K562 (cell line): ENCODE measurements around the gene GRIP1. TPM values are rescaled to one million over a fixed set of nuclear protein-coding genes. Genes with fewer than 3 reads are reported as not detected.

Experiments
- ATAC-seq: fragments of 200-7000 bp; cut with Tn5 transposase; 3 replicates; pipeline ENCODE4 v1.9.1; 2020; ENCODE audit warnings: moderate library complexity
- BruUV-seq: library from RNA; stranded (reverse); fragments of 400-500 nt; replicated peaks from 2 replicates; lab custom pipeline; 2021; lab: Mats Ljungman, UMichigan
- CTCF ChIA-PET: fragments of 300-600 bp; formaldehyde crosslinking; extraction: SDS; loops from one replicate; lab custom pipeline; 2021; ENCODE audit warnings: low intra/inter-chr PET ratio; lab: Yijun Ruan, JAX
- POLR2A ChIA-PET: fragments of 300-600, 350-650 bp; sonication (Branson Sonifier 250); formaldehyde crosslinking; extraction: SDS; loops from one replicate; lab custom pipeline; 2021; ENCODE audit warnings: antibody characterized with exemption, inconsistent platforms; lab: Yijun Ruan, JAX
- DNase-seq, 4 experiments: peaks; one replicate each; pipeline versions ENCODE4 v3.0.0 to v3.0.0-alpha.2; 2011 to 2018; ENCODE audit warnings: low spot score in 3 of 4, mixed read lengths in 3 of 4; ENCODE audit errors: extremely low read depth in 1 of 4
- FAIRE-seq: peaks from 2 replicates; lab custom pipeline; 2011; peaks lifted over from hg19 to GRCh38; lab: Jason Lieb, UNC
- H2AFZ ChIP-seq: 2 replicates; pipeline ENCODE4 v1.6.0; 2011; ENCODE audit warnings: low read depth, low read length, control low read depth, inconsistent platforms
- H3K27ac ChIP-seq: fragments of 200-600 bp; 3 replicates; pipeline ENCODE4 v1.8.0; 2011; ENCODE audit warnings: low read depth, mild to moderate bottlenecking, control low read depth, inconsistent platforms, low read length, moderate library complexity, mixed read lengths; ENCODE audit errors: extremely low read depth
- H3K27me3 ChIP-seq, 2 experiments: fragments of 300-600 bp in 1 of 2; 2 replicates in 1 of 2; 3 replicates in 1 of 2; pipeline versions ENCODE4 v1.6.0 to v1.8.0; 2011; ENCODE audit warnings: inconsistent platforms in 2 of 2, low read length in 2 of 2, mild to moderate bottlenecking in 1 of 2, mixed read lengths in 1 of 2, moderate library complexity in 1 of 2; ENCODE audit not compliant: control insufficient read depth in 2 of 2, insufficient read depth in 2 of 2
- H3K36me3 ChIP-seq: fragments of 300-600 bp; 3 replicates; pipeline ENCODE4 v1.8.0; 2011; ENCODE audit warnings: mild to moderate bottlenecking, low read length, inconsistent platforms; ENCODE audit not compliant: control insufficient read depth, insufficient read depth
- H3K4me1 ChIP-seq, 2 experiments: fragments of 200-600 bp in 1 of 2; replicated peaks in 1 of 2; 2 replicates in 1 of 2; 3 replicates in 1 of 2; pipeline versions ENCODE4 v1.5.1 to v1.8.0; 2011; ENCODE audit warnings: inconsistent platforms in 2 of 2, low read length in 2 of 2, mild to moderate bottlenecking in 1 of 2, mixed read lengths in 1 of 2, moderate library complexity in 1 of 2; ENCODE audit not compliant: control insufficient read depth in 2 of 2, insufficient read depth in 2 of 2
- H3K4me2 ChIP-seq: 2 replicates; pipeline ENCODE4 v1.6.1; 2011; ENCODE audit warnings: low read length, control low read depth, inconsistent platforms, mixed read lengths; ENCODE audit not compliant: insufficient read depth
- H3K4me3 ChIP-seq: fragments of 200-600 bp; sonication (generic), shearing (Covaris generic); 2 replicates; pipeline ENCODE4 v1.5.1; 2016; ENCODE audit warnings: control low read depth, inconsistent platforms
- H3K79me2 ChIP-seq: fragments of 200-600 bp; 3 replicates; pipeline ENCODE4 v1.8.0; 2011; ENCODE audit warnings: low read length, inconsistent platforms; ENCODE audit not compliant: control insufficient read depth, insufficient read depth
- H3K9ac ChIP-seq, 2 experiments: 2 replicates each; pipeline versions ENCODE4 v1.6.0 to v1.6.1; 2011; ENCODE audit warnings: low read depth in 2 of 2, low read length in 2 of 2, control low read depth in 1 of 2, inconsistent platforms in 1 of 2, mild to moderate bottlenecking in 1 of 2, mixed read lengths in 1 of 2; ENCODE audit not compliant: insufficient read depth in 1 of 2
- H3K9me1 ChIP-seq: one replicate; pipeline ENCODE4 v1.6.0; 2011; ENCODE audit warnings: inconsistent platforms, mild to moderate bottlenecking, low read length, moderate library complexity; ENCODE audit not compliant: control insufficient read depth, insufficient read depth
- H3K9me3 ChIP-seq: replicated peaks from 2 replicates; pipeline ENCODE4 v1.5.1; 2011; ENCODE audit warnings: low read depth, low read length, inconsistent platforms; ENCODE audit not compliant: control insufficient read depth, insufficient read depth
- H4K20me1 ChIP-seq: replicated peaks from 2 replicates; pipeline ENCODE4 v1.6.1; 2011; ENCODE audit warnings: low read length, inconsistent platforms, mixed read lengths; ENCODE audit not compliant: control insufficient read depth, insufficient read depth
- ARNT ChIP-seq, 2 experiments: fragments of 450-650 bp; IDR thresholded peaks; 2 replicates each; pipeline ENCODE4 v1.6.1; 2016; ENCODE audit warnings: mild to moderate bottlenecking in 1 of 2
- ELF4 ChIP-seq: fragments of 450-650 bp; formaldehyde crosslinking; IDR thresholded peaks from 2 replicates; pipeline ENCODE4 v1.4.0; 2022; ENCODE audit warnings: missing genetic modification characterization
- GATAD2A ChIP-seq: fragments of 450-650 bp; IDR thresholded peaks from 2 replicates; pipeline ENCODE4 v1.6.1; 2017
- NR4A1 ChIP-seq, 2 experiments: fragments of 250-450 bp in 1 of 2; fragments of 450-650 bp in 1 of 2; sonication (Bioruptor Pico) in 1 of 2; IDR thresholded peaks; 2 replicates each; pipeline versions ENCODE4 v1.4.0 to v1.6.1; 2016 to 2020; ENCODE audit warnings: mild to moderate bottlenecking in 2 of 2, missing compliant biosample characterization in 1 of 2, missing genetic modification characterization in 1 of 2, moderate library complexity in 1 of 2
- SIN3A ChIP-seq, 2 experiments: fragments of 150-350 bp in 1 of 2; IDR thresholded peaks; 2 replicates each; pipeline ENCODE4 v1.6.1; 2011 to 2016; ENCODE audit warnings: borderline replicate concordance in 2 of 2, low read depth in 2 of 2, low read length in 2 of 2, mild to moderate bottlenecking in 2 of 2, moderate library complexity in 2 of 2; ENCODE audit not compliant: control insufficient read depth in 1 of 2
- WGBS: fragments of 100-300 bp; shearing (Covaris generic); methylation state at CpG from one replicate; pipeline ENCODE4 v1.1.6; 2016; ENCODE audit warnings: low coverage, mixed read lengths; ENCODE audit not compliant: insufficient coverage; ENCODE audit errors: missing lambda C conversion rate; 5-methylcytosine and 5-hydroxymethylcytosine counted together
- in situ Hi-C: fragments of 300-500 bp; cut with MboI; formaldehyde crosslinking; loops from 4 replicates; pipeline ENCODE4 v1.15.0; 2018; ENCODE audit warnings: inconsistent platforms, mixed read lengths
- intact Hi-C: fragments of 100-400 bp; cut with micrococcal nuclease; formaldehyde crosslinking; loops from 2 replicates; pipeline ENCODE4 v1.14.2; 2022
- polyA plus RNA-seq, 8 experiments: library from polyadenylated mRNA; depleted of rRNA in 4 of 8; stranded (reverse) in 5 of 8; unstranded in 3 of 8; fragments of >200 nt; fragmentation: Nextera tagmentation in 2 of 8; fragmentation: Illumina TruSeq in 1 of 8; extraction: Ambion mirVana in 2 of 8; extraction: Trizol in 1 of 8; gene quantifications; 2 replicates each; pipeline versions ENCODE4 v1.2.1 to v1.2.3, GENCODE V29; 2011 to 2014; ENCODE audit warnings: inconsistent platforms in 1 of 8, missing spikeins in 1 of 8
- total RNA-seq, 7 experiments: library from RNA; depleted of rRNA in 6 of 7; stranded (reverse); fragments of >200 nt in 6 of 7; fragmentation: Illumina TruSeq in 2 of 7; extraction: Trizol in 2 of 7; gene quantifications; 2 replicates each; pipeline versions ENCODE4 v1.2.1 to v1.2.3, GENCODE V29; 2011 to 2021; ENCODE audit warnings: low replicate concordance in 1 of 7
- TF ChIP-seq, protein P1 (sequence below): fragments of 450-650 bp; IDR thresholded peaks from 2 replicates; pipeline ENCODE4 v1.6.1; 2018; ENCODE audit not compliant: partially characterized antibody

GRIP1 gene
- total and polyA plus RNA-seq, 9 of the 15 experiments (the other 6 are each of a cell fraction or from before 2014, with no cell fraction given): 0.28 to 1.2 (median 0.45) TPM

DNA sequence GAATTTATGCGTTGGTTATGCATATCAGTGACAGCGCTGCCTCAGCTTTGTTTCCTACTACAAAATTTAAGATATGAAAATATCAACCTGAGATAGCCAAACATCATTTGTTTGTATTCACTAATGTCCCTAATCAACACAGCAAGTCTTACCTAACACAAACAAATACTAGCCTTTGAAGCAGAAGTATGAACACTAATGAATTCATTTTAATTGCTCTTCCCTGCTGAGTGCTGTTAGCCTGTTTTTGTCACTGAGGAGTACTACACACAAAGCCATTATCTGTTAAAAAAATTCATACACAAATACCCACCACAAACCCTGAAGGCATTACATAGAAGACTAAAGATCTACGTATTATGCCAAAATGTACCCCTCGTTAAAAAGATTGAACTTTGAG is 225.8 kb downstream of the GRIP1 start:
- no peak overlapping the region for H3K9ac ChIP-seq
- in situ Hi-C loops: no loop called here
- intact Hi-C loops: no loop called here
- TF ChIP-seq, protein P1, sequence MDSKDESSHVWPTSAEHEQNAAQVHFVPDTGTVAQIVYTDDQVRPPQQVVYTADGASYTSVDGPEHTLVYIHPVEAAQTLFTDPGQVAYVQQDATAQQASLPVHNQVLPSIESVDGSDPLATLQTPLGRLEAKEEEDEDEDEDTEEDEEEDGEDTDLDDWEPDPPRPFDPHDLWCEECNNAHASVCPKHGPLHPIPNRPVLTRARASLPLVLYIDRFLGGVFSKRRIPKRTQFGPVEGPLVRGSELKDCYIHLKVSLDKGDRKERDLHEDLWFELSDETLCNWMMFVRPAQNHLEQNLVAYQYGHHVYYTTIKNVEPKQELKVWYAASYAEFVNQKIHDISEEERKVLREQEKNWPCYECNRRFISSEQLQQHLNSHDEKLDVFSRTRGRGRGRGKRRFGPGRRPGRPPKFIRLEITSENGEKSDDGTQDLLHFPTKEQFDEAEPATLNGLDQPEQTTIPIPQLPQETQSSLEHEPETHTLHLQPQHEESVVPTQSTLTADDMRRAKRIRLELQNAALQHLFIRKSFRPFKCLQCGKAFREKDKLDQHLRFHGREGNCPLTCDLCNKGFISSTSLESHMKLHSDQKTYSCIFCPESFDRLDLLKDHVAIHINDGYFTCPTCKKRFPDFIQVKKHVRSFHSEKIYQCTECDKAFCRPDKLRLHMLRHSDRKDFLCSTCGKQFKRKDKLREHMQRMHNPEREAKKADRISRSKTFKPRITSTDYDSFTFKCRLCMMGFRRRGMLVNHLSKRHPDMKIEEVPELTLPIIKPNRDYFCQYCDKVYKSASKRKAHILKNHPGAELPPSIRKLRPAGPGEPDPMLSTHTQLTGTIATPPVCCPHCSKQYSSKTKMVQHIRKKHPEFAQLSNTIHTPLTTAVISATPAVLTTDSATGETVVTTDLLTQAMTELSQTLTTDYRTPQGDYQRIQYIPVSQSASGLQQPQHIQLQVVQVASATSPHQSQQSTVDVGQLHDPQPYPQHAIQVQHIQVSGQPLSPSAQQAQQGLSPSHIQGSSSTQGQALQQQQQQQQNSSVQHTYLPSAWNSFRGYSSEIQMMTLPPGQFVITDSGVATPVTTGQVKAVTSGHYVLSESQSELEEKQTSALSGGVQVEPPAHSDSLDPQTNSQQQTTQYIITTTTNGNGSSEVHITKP: no peak
- TF ChIP-seq ELF4 (CRISPR knock-in tag): no peak
- no peak for TF ChIP-seq SIN3A (IDR thresholded peaks at IDR 0.05; ENCODE audit: borderline replicate concordance in 2 of 2, control insufficient read depth in 1 of 2, low read depth in 2 of 2, low read length in 2 of 2)
- TF ChIP-seq ARNT (IDR thresholded peaks at IDR 0.05): no peak
- TF ChIP-seq NR4A1 (CRISPR knock-in tag; IDR thresholded peaks at IDR 0.05): no peak
- no peak for TF ChIP-seq NR4A1 (tag; IDR thresholded peaks at IDR 0.05)
- TF ChIP-seq GATAD2A: no peak
- H3K9me1 ChIP-seq: no peaks in the 10 kb centered on the region
- FAIRE-seq: no peak
- no peak overlapping the region for H3K4me3 ChIP-seq
- no TSS peak for BruUV-seq
- H3K27ac ChIP-seq: no peak overlapping the region
- no peaks in the 10 kb centered on the region for H3K9me3 ChIP-seq
- no peak for DNase-seq
- H3K36me3 ChIP-seq: no peaks in the 10 kb centered on the region
- H3K4me2 ChIP-seq: no peak overlapping the region
- WGBS: 4% methylated on average over 4 of the region's 4 CpGs
- H3K79me2 ChIP-seq: no peaks in the 10 kb centered on the region
- H4K20me1 ChIP-seq: no peaks in the 10 kb centered on the region
- ATAC-seq: no peak
- ChIA-PET CTCF (no interaction called here), POLR2A (no interaction called here)
- no peaks in the 10 kb centered on the region for H3K4me1 ChIP-seq
- no peaks in the 10 kb centered on the region for H3K27me3 ChIP-seq
- H2AFZ ChIP-seq: no peak overlapping the region
